Activated naive CD8-positive, alpha-beta T cell treated with anti-CD3 and anti-CD28 coated beads for 36 hours (primary cell): Measurements from ENCODE around the gene KCNE3. TPM values are rescaled to one million over a fixed set of nuclear protein-coding genes. Genes with fewer than 3 reads are reported as not detected.
"Not testable (repeated sequence)": the region's sequence is repeated elsewhere in the genome, so short reads cannot be mapped to it uniquely, and the experiment has no call there.

Experiments used
- DNase-seq: peaks from one replicate; pipeline ENCODE4 v3.0.0; 2021
- H3K27ac Mint-ChIP-seq: one replicate; pipeline ENCODE4 v1.8.0; 2022; ENCODE audit warnings: mild to moderate bottlenecking, moderate library complexity, mixed read lengths
- H3K27me3 Mint-ChIP-seq: one replicate; pipeline ENCODE4 v1.8.0; 2022; ENCODE audit warnings: mild to moderate bottlenecking, mixed read lengths
- H3K36me3 Mint-ChIP-seq: one replicate; pipeline ENCODE4 v1.8.0; 2021; ENCODE audit warnings: mild to moderate bottlenecking, mixed read lengths
- H3K4me1 Mint-ChIP-seq: one replicate; pipeline ENCODE4 v1.8.0; 2021; ENCODE audit warnings: mixed read lengths
- H3K4me3 Mint-ChIP-seq: one replicate; pipeline ENCODE4 v1.8.0; 2022; ENCODE audit warnings: mild to moderate bottlenecking, moderate library complexity, mixed read lengths
- H3K9me3 Mint-ChIP-seq: one replicate; pipeline ENCODE4 v1.8.0; 2022; ENCODE audit warnings: mixed read lengths
- total RNA-seq, 2 experiments: library from RNA; stranded (reverse); gene quantifications; one replicate each; pipeline ENCODE4 v1.2.3, GENCODE V29; 2021

Gene KCNE3
- total RNA-seq, 2 experiments from 2014 or later: not detected

DNA sequence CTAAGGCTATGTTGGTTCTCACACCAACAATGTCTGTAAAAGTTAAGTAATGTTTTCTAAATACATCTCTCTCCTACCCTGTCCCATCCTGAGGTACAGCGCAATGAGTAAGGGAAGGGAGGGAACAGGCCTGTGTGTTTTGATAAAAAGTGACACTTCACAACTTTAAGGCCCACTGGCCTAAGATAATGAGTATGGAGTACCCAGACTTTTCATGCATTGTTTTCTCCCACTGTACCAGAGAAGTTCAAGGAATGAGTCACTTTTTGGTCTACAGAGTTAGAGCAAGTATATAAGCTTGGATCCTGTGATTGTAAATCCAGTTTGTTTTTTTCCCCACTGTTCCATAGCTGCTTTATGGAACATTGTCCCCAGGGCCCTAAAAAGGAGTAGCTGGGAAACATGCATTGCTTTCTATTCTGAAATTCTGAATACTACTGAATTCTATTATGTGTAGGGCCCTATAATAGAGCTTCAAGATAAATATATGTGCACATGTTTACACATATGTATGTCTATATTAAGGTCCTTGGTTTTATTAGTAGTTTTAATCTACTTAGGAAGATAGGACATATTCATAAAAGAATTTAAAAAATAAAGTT lies 29.8 kb downstream of the KCNE3 start:
- Mint-ChIP-seq H3K27ac (no peak overlapping the region), H3K36me3 (no peaks in the 10 kb centered on the region), H3K27me3 (peaks cover 5% of the 10 kb centered on the region), H3K4me3 (no peak overlapping the region), H3K9me3 (peaks cover 4% of the 10 kb centered on the region), H3K4me1 (no peaks in the 10 kb centered on the region)
- no peak for DNase-seq

DNA sequence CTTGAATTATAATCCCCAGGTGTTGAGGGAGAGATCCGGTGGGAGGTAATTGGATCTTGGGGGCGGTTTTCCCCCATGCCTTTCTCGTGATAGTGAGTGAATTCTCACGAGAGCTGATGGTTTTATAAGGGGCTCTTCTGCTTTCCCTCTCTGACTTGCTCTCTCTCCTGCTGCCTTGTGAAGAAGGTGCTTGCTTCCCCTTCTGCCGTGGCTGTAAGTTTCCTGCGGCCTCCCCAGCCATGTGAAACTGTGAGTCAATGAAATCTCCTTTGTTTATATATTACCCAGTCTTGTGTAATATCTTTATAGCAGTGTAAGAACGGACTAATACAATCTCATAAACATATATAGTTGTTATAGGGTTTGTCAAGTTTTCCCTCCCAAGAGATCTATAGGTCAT lies 32.8 kb downstream of the KCNE3 start:
- DNase-seq: no peak
- Mint-ChIP-seq H3K4me1 (no peaks in the 10 kb centered on the region), H3K4me3 (no peak overlapping the region), H3K36me3 (no peaks in the 10 kb centered on the region), H3K27ac (no peak overlapping the region), H3K27me3 (peaks cover 5% of the 10 kb centered on the region), H3K9me3 (no peaks in the 10 kb centered on the region)

DNA sequence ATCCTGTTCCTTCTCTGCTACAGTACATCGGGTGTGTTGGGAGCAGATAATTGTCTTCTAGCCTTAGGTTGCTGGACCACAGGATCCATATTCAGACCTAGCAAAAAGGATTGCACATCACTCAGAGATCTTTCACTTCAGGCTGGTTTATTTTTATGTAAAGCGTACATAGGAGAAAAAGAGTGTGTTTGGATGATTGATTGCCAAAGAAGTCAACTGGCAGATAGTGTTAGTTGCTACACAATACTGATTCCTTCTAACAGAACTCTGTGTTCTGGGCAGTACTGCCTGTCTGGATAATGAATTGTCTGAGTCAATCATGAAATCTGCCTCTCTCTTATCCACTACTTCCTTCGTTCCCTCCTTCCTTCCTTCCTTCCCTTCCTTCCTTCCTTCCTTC lies 38.1 kb downstream of the KCNE3 start:
- Mint-ChIP-seq H3K9me3 (peaks cover 3% of the 10 kb centered on the region), H3K27ac (no peak overlapping the region), H3K36me3 (peaks cover 3% of the 10 kb centered on the region), H3K4me3 (no peak overlapping the region), H3K27me3 (peaks cover 5% of the 10 kb centered on the region), H3K4me1 (no peaks in the 10 kb centered on the region)
- DNase-seq: no peak

DNA sequence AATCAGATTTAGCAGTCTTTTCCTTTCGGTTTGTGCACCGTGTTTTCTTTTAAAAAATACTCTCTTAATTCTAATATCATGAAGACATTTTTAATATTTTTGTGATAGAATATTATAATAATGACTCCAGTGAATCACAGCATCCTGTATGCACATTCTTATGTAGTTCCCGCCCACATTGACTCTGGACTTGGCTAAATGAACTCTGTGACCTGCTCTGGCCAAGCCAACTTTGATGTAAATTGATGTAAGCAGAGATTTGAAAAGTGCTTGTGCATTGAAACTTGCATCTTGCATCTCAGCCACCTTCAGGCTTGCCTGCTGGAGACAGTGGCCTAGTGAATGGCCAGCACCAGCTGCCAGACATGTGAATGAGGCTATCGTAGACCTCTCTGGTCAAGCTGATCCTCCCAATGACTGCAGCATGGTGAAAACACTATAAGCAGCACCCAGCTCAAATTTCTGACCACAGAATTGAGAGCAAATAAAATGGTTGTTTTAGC lies 39.9 kb downstream of the KCNE3 start:
- Mint-ChIP-seq H3K36me3 (peaks cover 3% of the 10 kb centered on the region), H3K27me3 (no peaks in the 10 kb centered on the region), H3K4me1 (no peaks in the 10 kb centered on the region), H3K27ac (no peak overlapping the region), H3K9me3 (peaks cover 3% of the 10 kb centered on the region), H3K4me3 (no peak overlapping the region)
- no peak for DNase-seq

DNA sequence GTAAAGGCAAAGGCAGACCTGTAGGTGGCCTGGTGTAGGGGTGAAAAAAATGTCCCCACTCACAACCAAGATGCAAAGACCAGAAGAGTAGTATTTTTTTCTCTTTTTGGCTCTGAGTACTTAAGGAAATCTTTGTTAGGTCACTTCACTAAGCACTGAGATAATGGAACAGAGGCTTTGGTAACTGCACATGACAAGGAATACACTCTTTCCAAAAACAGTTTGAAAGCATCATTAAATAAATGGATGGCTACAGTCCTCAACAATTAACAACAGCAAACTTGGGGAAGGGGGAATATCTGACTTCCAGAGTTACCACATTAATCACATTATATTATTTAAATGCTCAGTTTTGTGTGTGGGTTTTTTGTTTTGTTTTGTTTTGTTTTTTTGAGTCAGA lies 42.2 kb downstream of the KCNE3 start:
- Mint-ChIP-seq H3K9me3 (peaks cover 3% of the 10 kb centered on the region), H3K4me3 (no peak overlapping the region), H3K36me3 (peaks cover 3% of the 10 kb centered on the region), H3K27ac (no peak overlapping the region), H3K27me3 (no peaks in the 10 kb centered on the region), H3K4me1 (peaks cover 2% of the 10 kb centered on the region)
- DNase-seq: no peak

DNA sequence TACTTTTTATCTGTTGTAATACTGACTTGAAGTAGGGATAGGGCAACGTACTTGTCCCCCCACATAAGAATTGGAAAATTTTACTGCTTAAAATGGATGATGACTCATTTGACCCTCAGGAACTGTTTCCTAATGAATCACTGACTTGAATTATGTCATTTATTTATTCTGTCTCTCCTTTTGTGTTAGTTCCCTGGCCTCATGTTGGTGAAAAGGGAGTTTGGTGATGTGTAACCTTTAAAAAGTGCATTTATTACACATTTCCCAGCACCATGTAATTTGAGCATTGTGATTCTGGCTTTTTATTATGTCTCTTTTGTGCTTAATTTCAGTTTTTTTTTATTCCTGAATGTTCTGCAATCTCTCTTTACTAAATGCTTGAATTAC lies 48.8 kb downstream of the KCNE3 start:
- Mint-ChIP-seq H3K4me3 (peak overlapping the region; percentile 29), H3K4me1 (peaks cover 23% of the 10 kb centered on the region), H3K27ac (peak overlapping the region; percentile 90), H3K36me3 (no peaks in the 10 kb centered on the region), H3K27me3 (no peaks in the 10 kb centered on the region), H3K9me3 (no peaks in the 10 kb centered on the region)
- DNase-seq: no peak

DNA sequence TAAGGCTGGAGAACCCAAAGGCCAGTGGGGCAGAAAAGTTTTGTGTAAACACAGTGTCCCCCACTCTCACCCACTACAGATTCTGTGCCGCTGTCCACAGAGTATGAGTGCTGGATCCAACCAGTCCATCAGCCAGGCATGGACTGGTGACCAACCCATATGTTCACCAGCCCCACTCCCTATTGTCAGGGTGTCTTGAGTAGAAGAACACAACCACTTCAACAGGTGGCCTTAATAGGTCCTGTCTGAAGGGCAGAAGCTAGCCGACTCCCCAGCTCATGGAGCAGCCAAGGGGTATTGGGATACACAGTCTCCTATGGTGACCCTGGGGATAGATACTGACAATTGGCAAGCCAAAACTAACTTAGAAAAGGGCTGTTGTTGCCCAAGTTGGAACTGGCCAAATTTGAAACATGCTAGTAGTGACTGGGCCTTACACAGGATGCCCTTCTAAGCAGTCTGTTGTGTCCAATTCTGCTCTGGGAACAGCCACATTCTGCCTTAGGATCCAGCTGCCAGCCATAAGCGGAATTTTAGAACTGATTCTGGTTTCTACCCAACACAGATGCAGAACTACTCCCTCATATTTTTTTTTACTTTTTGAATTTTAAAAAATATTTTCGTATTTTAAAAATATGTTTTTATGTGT lies 49.4 kb downstream of the KCNE3 start:
- no peaks in the 10 kb centered on the region for H3K9me3 Mint-ChIP-seq
- H3K36me3 Mint-ChIP-seq: no peaks in the 10 kb centered on the region
- H3K27ac Mint-ChIP-seq: peak overlapping the region; percentile 88
- DNase-seq: peak; percentile 14
- H3K27me3 Mint-ChIP-seq: no peaks in the 10 kb centered on the region
- H3K4me3 Mint-ChIP-seq: no peak overlapping the region
- H3K4me1 Mint-ChIP-seq: peaks cover 25% of the 10 kb centered on the region

DNA sequence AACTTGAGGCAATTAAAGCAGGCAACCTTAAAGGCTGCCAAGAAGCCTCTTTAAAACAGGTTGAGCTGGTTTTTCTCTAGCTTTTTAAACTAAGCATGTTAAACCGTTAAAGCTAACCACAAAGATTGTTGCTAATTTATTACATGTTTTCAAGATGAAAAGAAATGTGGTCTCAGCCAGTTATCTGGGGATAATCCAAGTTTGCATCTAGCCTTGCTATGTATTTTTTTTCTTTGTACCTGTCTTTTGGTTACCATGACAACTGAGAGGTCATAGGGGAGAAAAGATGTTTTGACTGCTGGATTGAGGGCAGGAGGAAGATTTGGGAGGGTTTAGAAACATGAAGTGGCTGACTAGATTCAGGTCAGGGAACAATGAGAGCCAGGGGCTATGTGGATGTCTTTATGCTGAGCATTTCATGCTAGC lies 50.0 kb downstream of the KCNE3 start:
- peak overlapping the region; percentile 88 for H3K27ac Mint-ChIP-seq

DNA sequence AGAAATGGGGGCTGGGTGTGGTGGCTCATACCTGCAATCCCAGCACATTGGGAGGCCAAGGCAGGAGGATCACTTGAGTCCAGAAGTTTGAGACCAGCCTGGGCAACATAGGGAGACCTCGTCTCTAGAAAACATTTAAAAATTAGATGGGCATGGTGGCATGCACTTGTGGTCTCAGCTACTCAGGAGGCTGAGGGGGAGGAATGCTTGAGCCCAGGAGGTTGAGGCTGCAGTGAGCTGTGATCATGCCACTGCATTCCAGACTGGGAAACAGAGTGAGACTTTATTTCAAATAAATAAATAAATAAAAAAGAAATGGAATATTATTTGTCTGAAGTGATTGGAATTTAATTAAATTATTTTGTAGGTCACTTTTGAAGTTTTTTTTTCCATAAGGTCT lies 50.4 kb downstream of the KCNE3 start:
- not testable (repeated sequence) for H3K36me3 Mint-ChIP-seq, DNase-seq, H3K27me3 Mint-ChIP-seq, H3K4me3 Mint-ChIP-seq, H3K9me3 Mint-ChIP-seq
- H3K4me1 Mint-ChIP-seq: peaks cover 29% of the 10 kb centered on the region
- H3K27ac Mint-ChIP-seq: peak overlapping the region; percentile 67

More for the DNA sequence above, 50.0 kb downstream of the KCNE3 start:
- Mint-ChIP-seq H3K4me1 (peaks cover 29% of the 10 kb centered on the region), H3K36me3 (no peaks in the 10 kb centered on the region), H3K4me3 (no peak overlapping the region), H3K9me3 (no peaks in the 10 kb centered on the region), H3K27me3 (no peaks in the 10 kb centered on the region)
- DNase-seq: no peak

DNA sequence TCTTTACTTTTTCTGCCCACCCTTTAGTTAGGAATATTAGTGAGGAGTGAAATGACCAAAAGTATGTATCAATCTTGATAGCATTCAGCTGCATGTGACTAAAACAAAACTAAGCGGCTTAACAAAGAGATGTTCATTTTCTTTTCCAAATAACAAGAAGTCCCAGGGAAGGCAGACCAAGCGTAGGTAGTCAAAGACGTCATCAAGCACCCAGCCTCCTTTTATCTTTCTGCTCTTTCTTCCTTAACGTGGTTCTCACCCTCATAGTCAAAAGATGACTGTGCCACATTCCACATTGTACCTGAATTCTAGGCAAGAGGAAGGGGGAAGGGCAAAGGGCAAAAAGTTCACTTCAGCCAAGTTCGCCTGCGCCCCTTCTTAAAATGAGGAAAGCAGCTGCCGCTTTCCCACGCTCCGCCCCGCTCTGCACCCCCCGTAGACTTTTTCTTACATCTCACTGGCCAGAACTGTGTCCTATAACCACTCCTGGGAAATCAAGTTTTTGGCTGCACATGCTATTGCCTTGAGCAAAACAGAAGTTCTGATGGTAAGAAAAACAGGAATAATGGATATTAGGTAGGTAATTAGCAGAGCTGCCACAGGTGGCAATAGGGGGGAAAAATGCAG lies 54.5 kb downstream of the KCNE3 start:
- H3K27ac Mint-ChIP-seq: no peak overlapping the region
- no peak for DNase-seq
- no peaks in the 10 kb centered on the region for H3K36me3 Mint-ChIP-seq
- H3K4me3 Mint-ChIP-seq: no peak overlapping the region
- peaks cover 6% of the 10 kb centered on the region for H3K27me3 Mint-ChIP-seq
- H3K9me3 Mint-ChIP-seq: no peaks in the 10 kb centered on the region
- peaks cover 15% of the 10 kb centered on the region for H3K4me1 Mint-ChIP-seq

DNA sequence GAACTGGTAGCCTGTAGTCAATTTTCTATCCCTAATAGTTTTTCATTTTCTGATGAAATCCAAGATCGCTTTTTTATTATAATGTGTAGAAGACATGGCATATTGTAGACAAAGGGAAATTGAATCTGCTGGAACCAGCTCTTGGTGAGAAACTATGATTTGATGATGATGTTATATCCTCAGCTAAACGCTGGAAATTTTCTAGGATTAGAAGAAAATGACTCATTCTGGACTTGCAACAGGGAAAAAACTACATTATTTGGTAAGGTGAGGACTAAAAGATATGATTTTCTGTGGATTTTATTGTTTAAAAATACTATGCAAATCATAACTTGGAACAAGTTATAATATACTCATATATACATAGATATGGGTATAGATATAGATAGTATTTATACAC lies 55.0 kb downstream of the KCNE3 start:
- no peaks in the 10 kb centered on the region for H3K36me3 Mint-ChIP-seq

DNA sequence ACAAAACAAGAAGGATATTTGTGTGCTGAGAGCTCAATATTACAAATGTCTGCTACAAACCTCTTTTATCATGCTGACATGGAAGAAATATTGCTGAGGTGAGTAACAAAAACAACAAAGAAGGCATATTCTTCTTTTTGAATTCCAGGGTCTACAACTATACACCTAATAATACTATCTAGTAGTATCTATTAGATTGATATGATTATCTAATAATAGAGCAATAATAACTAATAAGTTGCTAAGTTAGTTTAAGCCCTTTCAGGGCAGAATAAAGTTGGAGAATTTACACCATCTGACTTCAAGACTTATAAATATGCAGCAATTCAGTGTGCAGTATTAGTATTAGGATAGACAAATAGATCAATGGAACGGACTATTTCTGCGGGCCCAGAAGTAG lies 57.7 kb downstream of the KCNE3 start:
- H3K36me3 Mint-ChIP-seq: no peaks in the 10 kb centered on the region
- H3K27me3 Mint-ChIP-seq: peaks cover 10% of the 10 kb centered on the region

More for the DNA sequence above, 55.0 kb downstream of the KCNE3 start:
- H3K4me1 Mint-ChIP-seq: peaks cover 10% of the 10 kb centered on the region
- peaks cover 6% of the 10 kb centered on the region for H3K27me3 Mint-ChIP-seq
- H3K9me3 Mint-ChIP-seq: no peaks in the 10 kb centered on the region
- no peak overlapping the region for H3K27ac Mint-ChIP-seq
- H3K4me3 Mint-ChIP-seq: no peak overlapping the region
- no peak for DNase-seq

More for the DNA sequence above, 57.7 kb downstream of the KCNE3 start:
- H3K9me3 Mint-ChIP-seq: no peaks in the 10 kb centered on the region
- no peak overlapping the region for H3K27ac Mint-ChIP-seq
- peaks cover 6% of the 10 kb centered on the region for H3K4me1 Mint-ChIP-seq
- no peak overlapping the region for H3K4me3 Mint-ChIP-seq
- no peak for DNase-seq

Other genes starting within 250 kb of the KCNE3 start
- gene P4HA3, start 155.9 kb downstream of the KCNE3 start, total RNA-seq: not detected
- gene PGM2L1, start 69.1 kb downstream of the KCNE3 start, total RNA-seq: 10 to 100 TPM; 10.3 to 11.0 TPM
- 1 to 10 TPM; 4.2 to 6.0 TPM for gene LIPT2, start 26.2 kb upstream of the KCNE3 start, total RNA-seq
- 10 to 100 TPM; 68.4 to 71.3 TPM for gene POLD3, start 125.0 kb upstream of the KCNE3 start, total RNA-seq